Measurements from ENCODE around the gene CR1L. TPM values are rescaled to one million over a fixed set of nuclear protein-coding genes. Genes with fewer than 3 reads are reported as not detected.

The CR1L gene
- total and polyA plus RNA-seq, 9 of the 15 experiments (the other 6 are each of a cell fraction or from before 2014, with no cell fraction given): 10.1 to 74.8 (median 34.3) TPM

GRCh38 chr1:207745839-207746767, 101.2 kb downstream of the CR1L start (continued):
- no peak for TF ChIP-seq CUX1 (CRISPR knock-in tag; IDR thresholded peaks at IDR 0.05)
- TF ChIP-seq RNF2 (IDR thresholded peaks at IDR 0.05): peak; percentile 86
- TF ChIP-seq ZNF232 (CRISPR knock-in tag; IDR thresholded peaks at IDR 0.05): no peak
- no peak for TF ChIP-seq IRF9 (tag; IDR thresholded peaks at IDR 0.05)
- TF ChIP-seq KLF10 (CRISPR knock-in tag; IDR thresholded peaks at IDR 0.05): no peak
- no peak for TF ChIP-seq ZNF24 (IDR thresholded peaks at IDR 0.05)
- TF ChIP-seq STAT5A (IDR thresholded peaks at IDR 0.05; ENCODE audit: borderline replicate concordance, low read length): peak; percentile 59; the same call in 1 of the 2 replicates
- TF ChIP-seq, protein P1, sequence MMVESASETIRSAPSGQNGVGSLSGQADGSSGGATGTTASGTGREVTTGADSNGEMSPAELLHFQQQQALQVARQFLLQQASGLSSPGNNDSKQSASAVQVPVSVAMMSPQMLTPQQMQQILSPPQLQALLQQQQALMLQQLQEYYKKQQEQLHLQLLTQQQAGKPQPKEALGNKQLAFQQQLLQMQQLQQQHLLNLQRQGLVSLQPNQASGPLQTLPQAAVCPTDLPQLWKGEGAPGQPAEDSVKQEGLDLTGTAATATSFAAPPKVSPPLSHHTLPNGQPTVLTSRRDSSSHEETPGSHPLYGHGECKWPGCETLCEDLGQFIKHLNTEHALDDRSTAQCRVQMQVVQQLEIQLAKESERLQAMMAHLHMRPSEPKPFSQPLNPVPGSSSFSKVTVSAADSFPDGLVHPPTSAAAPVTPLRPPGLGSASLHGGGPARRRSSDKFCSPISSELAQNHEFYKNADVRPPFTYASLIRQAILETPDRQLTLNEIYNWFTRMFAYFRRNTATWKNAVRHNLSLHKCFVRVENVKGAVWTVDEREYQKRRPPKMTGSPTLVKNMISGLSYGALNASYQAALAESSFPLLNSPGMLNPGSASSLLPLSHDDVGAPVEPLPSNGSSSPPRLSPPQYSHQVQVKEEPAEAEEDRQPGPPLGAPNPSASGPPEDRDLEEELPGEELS (CRISPR knock-in tag; IDR thresholded peaks at IDR 0.05; ENCODE audit: borderline replicate concordance): no peak
- TF ChIP-seq L3MBTL2 (IDR thresholded peaks at IDR 0.05): peak; percentile 96
- peak; percentile 36; the same call in 1 of the 2 replicates for TF ChIP-seq ATF7 (IDR thresholded peaks at IDR 0.05)
- no peak for TF ChIP-seq C11orf30 (IDR thresholded peaks at IDR 0.05; ENCODE audit: low read depth)
- peak; percentile 37; the same call in 1 of the 2 replicates for TF ChIP-seq FOSL1 (tag; conservative IDR thresholded peaks at IDR 0.05)
- no peak for TF ChIP-seq ZNF263 (CRISPR knock-in tag; IDR thresholded peaks at IDR 0.05; ENCODE audit: borderline replicate concordance)
- no peak for TF ChIP-seq RAD21 (CRISPR knock-in tag; conservative IDR thresholded peaks at IDR 0.05 in 1 of 2, IDR thresholded peaks at IDR 0.05 in 1 of 2)
- TF ChIP-seq RFX5 (IDR thresholded peaks at IDR 0.05; ENCODE audit: low read depth, low read length): no peak
- 0 out of 2 replicates have a peak, but pooled peaks have one; percentile 5 for TF ChIP-seq ZNF175 (CRISPR knock-in tag; IDR thresholded peaks at IDR 0.05; ENCODE audit: low read depth)
- TF ChIP-seq CREB1 (IDR thresholded peaks at IDR 0.05): no peak
- no peak for TF ChIP-seq CREB1 (CRISPR knock-in tag; IDR thresholded peaks at IDR 0.05)

All from K562 (cell line).